ENCODE results near the gene ARL10.

Gene ARL10

DNA sequence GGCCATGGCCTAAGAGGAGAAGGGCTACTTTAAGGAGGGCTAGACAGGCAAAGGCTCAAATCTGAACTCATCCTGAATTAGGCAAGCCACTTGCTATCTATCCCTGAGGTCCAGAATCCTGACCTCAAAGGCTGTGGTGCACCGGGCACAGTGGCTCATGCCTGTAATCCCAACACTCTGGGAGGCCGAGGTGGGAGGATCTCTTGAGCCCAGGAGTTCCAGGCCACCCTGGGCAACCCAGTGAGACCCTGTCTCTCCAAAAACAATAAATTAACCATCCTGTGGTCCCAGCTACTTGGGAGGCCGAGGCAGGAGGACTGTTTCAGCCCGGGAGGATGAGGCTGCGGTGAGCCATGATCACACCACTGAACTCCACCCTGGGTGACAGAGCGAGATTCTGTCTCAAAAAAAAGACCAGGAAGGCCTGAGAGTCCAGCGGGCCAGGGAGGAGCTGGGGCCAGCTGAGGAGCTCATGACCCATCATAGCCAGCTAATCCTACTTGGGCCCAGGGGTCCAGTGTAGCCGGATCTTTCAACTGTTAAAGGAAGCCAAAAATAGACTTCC, 19.2 kb downstream of the ARL10 start:
- H3K27ac Mint-ChIP-seq: peak overlapping the region; percentile 14
- no peaks in the 10 kb centered on the region for H3K9me3 Mint-ChIP-seq
- no peak overlapping the region for H3K4me3 Mint-ChIP-seq
- DNase-seq: no peak
- peaks cover 23% of the 10 kb centered on the region for H3K4me1 Mint-ChIP-seq
- H3K27me3 Mint-ChIP-seq (ENCODE audit: low read depth, poor library complexity): no peaks in the 10 kb centered on the region
- TF ChIP-seq, protein P1, sequence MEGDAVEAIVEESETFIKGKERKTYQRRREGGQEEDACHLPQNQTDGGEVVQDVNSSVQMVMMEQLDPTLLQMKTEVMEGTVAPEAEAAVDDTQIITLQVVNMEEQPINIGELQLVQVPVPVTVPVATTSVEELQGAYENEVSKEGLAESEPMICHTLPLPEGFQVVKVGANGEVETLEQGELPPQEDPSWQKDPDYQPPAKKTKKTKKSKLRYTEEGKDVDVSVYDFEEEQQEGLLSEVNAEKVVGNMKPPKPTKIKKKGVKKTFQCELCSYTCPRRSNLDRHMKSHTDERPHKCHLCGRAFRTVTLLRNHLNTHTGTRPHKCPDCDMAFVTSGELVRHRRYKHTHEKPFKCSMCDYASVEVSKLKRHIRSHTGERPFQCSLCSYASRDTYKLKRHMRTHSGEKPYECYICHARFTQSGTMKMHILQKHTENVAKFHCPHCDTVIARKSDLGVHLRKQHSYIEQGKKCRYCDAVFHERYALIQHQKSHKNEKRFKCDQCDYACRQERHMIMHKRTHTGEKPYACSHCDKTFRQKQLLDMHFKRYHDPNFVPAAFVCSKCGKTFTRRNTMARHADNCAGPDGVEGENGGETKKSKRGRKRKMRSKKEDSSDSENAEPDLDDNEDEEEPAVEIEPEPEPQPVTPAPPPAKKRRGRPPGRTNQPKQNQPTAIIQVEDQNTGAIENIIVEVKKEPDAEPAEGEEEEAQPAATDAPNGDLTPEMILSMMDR (IDR thresholded peaks at IDR 0.05): no peak
- peaks cover 45% of the 10 kb centered on the region for H3K36me3 Mint-ChIP-seq (ENCODE audit: low read depth)

DNA sequence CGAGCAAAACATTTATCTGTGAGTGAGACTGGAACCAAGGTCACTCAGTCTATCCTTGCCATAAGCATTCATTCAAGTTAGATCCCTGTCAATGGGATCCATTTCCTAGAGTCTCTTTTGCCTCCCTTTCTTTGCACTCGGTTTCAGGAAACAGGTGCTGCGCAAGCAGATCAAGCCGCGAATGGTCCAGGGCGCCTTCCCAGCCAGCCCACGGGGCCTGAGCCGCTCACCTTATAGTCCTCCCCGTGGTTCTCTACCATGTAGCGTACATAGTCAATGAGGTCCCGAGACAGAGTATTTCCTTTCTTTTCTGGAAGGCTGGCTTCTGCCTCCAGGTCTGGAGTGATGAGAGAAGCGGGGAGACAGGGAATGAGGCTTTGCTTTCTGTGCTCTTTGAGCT, 19.7 kb downstream of the ARL10 start:
- Mint-ChIP-seq H3K27me3 (ENCODE audit: low read depth, poor library complexity) (no peaks in the 10 kb centered on the region), H3K9me3 (no peaks in the 10 kb centered on the region), H3K4me3 (no peak overlapping the region), H3K36me3 (ENCODE audit: low read depth) (peaks cover 40% of the 10 kb centered on the region), H3K27ac (peak overlapping the region; percentile 14), H3K4me1 (peaks cover 27% of the 10 kb centered on the region)
- TF ChIP-seq, protein P1 (IDR thresholded peaks at IDR 0.05): no peak
- no peak for DNase-seq

DNA sequence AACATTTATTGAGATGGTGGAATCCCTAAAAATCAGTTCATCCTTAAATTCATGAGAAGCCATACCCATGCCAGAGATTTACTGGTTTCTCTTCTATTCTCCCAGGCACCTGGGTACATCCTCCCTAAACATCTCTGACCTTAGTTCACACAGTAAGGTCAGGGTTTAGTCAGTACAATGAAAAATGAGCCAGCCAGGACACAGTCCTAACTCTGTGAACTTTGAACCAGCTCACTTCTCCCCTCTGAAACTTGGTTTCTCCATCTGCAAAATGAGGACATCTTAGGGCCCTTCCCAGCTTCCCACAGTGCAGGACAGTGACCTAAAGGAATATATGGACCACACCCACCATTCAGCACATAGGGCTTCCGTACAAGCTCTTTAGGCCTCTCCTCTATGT, 21.2 kb downstream of the ARL10 start:
- Mint-ChIP-seq H3K4me3 (peak overlapping the region; percentile 100), H3K9me3 (no peaks in the 10 kb centered on the region), H3K27me3 (ENCODE audit: low read depth, poor library complexity) (no peaks in the 10 kb centered on the region), H3K36me3 (ENCODE audit: low read depth) (peaks cover 34% of the 10 kb centered on the region), H3K27ac (no peak overlapping the region), H3K4me1 (peaks cover 27% of the 10 kb centered on the region)
- TF ChIP-seq, protein P1 (IDR thresholded peaks at IDR 0.05): no peak
- no peak for DNase-seq

DNA sequence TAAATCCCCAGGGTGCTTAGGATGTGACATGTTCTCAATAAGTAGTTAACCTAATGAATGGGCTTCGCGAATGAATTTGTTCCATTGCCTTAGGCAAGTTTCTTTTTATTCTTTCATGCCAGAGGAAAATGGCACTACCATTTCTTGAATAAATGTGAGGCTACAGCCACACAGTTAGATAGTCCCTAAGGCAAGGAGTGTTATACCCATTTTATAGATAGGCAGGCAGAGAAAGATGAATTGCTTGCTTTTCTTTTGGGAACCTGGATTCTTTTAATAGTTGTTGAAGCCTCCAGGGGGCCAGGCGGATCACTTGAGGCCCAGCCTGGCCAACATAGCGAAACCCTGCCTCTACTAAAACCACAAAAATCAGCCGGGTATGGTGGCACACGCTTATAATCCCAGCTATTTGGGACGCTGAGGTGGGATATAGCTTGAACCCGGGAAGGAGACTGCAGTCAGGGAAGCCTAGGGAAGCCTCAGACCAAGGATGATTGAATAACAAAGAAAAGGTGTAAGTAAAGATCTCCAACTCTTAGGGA, 22.2 kb downstream of the ARL10 start:
- Mint-ChIP-seq H3K4me3 (peak overlapping the region; percentile 100), H3K27ac (peak overlapping the region; percentile 93)

DNA sequence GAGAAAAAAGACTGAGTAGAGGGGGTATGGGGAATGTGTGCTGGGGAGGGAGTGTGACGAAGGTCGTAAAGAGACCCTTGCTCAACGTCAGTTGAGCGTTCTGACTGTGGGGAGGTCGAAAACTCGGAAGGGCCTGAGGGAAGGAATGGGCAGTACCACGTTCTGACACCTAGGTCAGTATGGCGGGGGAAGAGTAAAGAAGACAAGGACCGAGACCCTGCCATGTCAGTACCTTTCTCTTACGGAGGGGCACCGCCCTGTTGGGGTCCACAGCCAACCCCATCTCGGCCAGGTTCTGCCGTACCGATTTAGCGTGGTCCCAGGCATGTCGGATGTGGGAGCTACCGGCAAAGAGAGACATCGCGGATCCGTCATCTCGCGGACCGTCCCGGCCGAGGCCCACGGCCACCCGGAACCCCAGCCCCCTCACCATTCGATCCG, 22.7 kb downstream of the ARL10 start:
- H3K27ac Mint-ChIP-seq: peak overlapping the region; percentile 100

More for the DNA sequence above, 22.2 kb downstream of the ARL10 start:
- TF ChIP-seq, protein P1 (IDR thresholded peaks at IDR 0.05): no peak
- peaks cover 27% of the 10 kb centered on the region for H3K4me1 Mint-ChIP-seq
- no peak for DNase-seq
- H3K36me3 Mint-ChIP-seq (ENCODE audit: low read depth): peaks cover 33% of the 10 kb centered on the region
- no peaks in the 10 kb centered on the region for H3K27me3 Mint-ChIP-seq (ENCODE audit: low read depth, poor library complexity)
- no peaks in the 10 kb centered on the region for H3K9me3 Mint-ChIP-seq

More for the DNA sequence above, 22.7 kb downstream of the ARL10 start:
- H3K27me3 Mint-ChIP-seq (ENCODE audit: low read depth, poor library complexity): no peaks in the 10 kb centered on the region
- peaks cover 27% of the 10 kb centered on the region for H3K4me1 Mint-ChIP-seq
- TF ChIP-seq, protein P1 (IDR thresholded peaks at IDR 0.05): no peak
- H3K36me3 Mint-ChIP-seq (ENCODE audit: low read depth): peaks cover 31% of the 10 kb centered on the region
- peak; percentile 32 for DNase-seq
- no peaks in the 10 kb centered on the region for H3K9me3 Mint-ChIP-seq
- H3K4me3 Mint-ChIP-seq: peak overlapping the region; percentile 100

Data from nephron progenitor cell (in vitro differentiated cells).